ENCODE results near the gene H19.

DNA sequence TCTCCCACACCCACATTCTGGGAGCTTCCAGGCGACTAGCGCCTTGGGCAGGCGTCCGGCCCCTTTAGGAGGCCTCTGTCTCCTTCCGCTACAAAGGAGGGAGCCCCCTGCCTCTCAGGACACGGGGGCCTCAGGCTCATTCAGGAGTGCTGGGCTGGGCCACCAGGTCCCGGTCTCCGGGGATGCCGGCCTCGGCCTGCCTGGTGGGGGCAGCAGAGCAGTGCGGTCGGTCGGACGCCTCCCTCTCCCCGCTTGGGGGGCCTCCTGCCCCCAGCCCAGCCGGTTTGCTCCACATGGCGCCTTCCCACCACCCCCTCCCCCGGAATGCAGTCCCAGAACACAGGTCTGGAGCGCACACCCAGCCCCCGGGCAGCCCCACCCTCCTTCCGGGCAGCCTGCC is 28.6 kb downstream of the H19 start:
- TF ChIP-seq, protein P1, sequence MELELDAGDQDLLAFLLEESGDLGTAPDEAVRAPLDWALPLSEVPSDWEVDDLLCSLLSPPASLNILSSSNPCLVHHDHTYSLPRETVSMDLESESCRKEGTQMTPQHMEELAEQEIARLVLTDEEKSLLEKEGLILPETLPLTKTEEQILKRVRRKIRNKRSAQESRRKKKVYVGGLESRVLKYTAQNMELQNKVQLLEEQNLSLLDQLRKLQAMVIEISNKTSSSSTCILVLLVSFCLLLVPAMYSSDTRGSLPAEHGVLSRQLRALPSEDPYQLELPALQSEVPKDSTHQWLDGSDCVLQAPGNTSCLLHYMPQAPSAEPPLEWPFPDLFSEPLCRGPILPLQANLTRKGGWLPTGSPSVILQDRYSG (tag; conservative IDR thresholded peaks at IDR 0.05; ENCODE audit: low read depth): no peak
- no peak for TF ChIP-seq HNRNPL (IDR thresholded peaks at IDR 0.05; ENCODE audit: low read depth, low read length)
- no peak for TF ChIP-seq RAD21 (CRISPR knock-in tag; conservative IDR thresholded peaks at IDR 0.05 in 1 of 2, IDR thresholded peaks at IDR 0.05 in 1 of 2)
- TF ChIP-seq, protein P2, sequence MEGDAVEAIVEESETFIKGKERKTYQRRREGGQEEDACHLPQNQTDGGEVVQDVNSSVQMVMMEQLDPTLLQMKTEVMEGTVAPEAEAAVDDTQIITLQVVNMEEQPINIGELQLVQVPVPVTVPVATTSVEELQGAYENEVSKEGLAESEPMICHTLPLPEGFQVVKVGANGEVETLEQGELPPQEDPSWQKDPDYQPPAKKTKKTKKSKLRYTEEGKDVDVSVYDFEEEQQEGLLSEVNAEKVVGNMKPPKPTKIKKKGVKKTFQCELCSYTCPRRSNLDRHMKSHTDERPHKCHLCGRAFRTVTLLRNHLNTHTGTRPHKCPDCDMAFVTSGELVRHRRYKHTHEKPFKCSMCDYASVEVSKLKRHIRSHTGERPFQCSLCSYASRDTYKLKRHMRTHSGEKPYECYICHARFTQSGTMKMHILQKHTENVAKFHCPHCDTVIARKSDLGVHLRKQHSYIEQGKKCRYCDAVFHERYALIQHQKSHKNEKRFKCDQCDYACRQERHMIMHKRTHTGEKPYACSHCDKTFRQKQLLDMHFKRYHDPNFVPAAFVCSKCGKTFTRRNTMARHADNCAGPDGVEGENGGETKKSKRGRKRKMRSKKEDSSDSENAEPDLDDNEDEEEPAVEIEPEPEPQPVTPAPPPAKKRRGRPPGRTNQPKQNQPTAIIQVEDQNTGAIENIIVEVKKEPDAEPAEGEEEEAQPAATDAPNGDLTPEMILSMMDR (IDR thresholded peaks at IDR 0.05 in 2 of 3, conservative IDR thresholded peaks at IDR 0.05 in 1 of 3; ENCODE audit: insufficient read depth in 2 of 3, low read depth in 1 of 3, low read length in 3 of 3): no peak
- TF ChIP-seq JUNB (CRISPR knock-in tag; conservative IDR thresholded peaks at IDR 0.05): no peak
- no peak for TF ChIP-seq GTF2F1 (IDR thresholded peaks at IDR 0.05; ENCODE audit: low read depth, low read length)
- TF ChIP-seq ZNF274 (IDR thresholded peaks at IDR 0.05; ENCODE audit: borderline replicate concordance, low read depth, low read length): no peak
- TF ChIP-seq, protein P3, sequence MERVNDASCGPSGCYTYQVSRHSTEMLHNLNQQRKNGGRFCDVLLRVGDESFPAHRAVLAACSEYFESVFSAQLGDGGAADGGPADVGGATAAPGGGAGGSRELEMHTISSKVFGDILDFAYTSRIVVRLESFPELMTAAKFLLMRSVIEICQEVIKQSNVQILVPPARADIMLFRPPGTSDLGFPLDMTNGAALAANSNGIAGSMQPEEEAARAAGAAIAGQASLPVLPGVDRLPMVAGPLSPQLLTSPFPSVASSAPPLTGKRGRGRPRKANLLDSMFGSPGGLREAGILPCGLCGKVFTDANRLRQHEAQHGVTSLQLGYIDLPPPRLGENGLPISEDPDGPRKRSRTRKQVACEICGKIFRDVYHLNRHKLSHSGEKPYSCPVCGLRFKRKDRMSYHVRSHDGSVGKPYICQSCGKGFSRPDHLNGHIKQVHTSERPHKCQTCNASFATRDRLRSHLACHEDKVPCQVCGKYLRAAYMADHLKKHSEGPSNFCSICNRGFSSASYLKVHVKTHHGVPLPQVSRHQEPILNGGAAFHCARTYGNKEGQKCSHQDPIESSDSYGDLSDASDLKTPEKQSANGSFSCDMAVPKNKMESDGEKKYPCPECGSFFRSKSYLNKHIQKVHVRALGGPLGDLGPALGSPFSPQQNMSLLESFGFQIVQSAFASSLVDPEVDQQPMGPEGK (CRISPR knock-in tag; IDR thresholded peaks at IDR 0.05; ENCODE audit: borderline replicate concordance): no peak
- TF ChIP-seq MCM7 (IDR thresholded peaks at IDR 0.05): no peak
- TF ChIP-seq MXI1 (IDR thresholded peaks at IDR 0.05; ENCODE audit: low read depth, low read length): no peak
- TF ChIP-seq, protein P4, sequence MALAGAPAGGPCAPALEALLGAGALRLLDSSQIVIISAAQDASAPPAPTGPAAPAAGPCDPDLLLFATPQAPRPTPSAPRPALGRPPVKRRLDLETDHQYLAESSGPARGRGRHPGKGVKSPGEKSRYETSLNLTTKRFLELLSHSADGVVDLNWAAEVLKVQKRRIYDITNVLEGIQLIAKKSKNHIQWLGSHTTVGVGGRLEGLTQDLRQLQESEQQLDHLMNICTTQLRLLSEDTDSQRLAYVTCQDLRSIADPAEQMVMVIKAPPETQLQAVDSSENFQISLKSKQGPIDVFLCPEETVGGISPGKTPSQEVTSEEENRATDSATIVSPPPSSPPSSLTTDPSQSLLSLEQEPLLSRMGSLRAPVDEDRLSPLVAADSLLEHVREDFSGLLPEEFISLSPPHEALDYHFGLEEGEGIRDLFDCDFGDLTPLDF (CRISPR knock-in tag; IDR thresholded peaks at IDR 0.05): no peak
- no peak for TF ChIP-seq SMC3 (conservative IDR thresholded peaks at IDR 0.05; ENCODE audit: insufficient read depth, low read depth, low read length)
- TF ChIP-seq TOE1 (IDR thresholded peaks at IDR 0.05; ENCODE audit: borderline replicate concordance): no peak
- no peak for TF ChIP-seq TOE1 (CRISPR knock-in tag; IDR thresholded peaks at IDR 0.05; ENCODE audit: borderline replicate concordance, low read depth)
- no peak for TF ChIP-seq POLR2A (conservative IDR thresholded peaks at IDR 0.05)

Measured in K562 (cell line).